ENCODE results near the gene RGS1.
"Not testable (repeated sequence)": the region's sequence is repeated elsewhere in the genome, so short reads cannot be mapped to it uniquely, and the experiment has no call there.

Gene RGS1
- long read RNA-seq, donor 1: 0 reads
- long read RNA-seq, donor 2: 0 reads
- long read RNA-seq, donor 3, partial matches to known transcripts: 0 of 1 reads
- long read RNA-seq, donor 3, other reads (novel, unspliced or antisense): 0 of 1 reads
- long read RNA-seq, donor 4: 0 reads
- long read RNA-seq, donor 5, partial matches to known transcripts: 0 of 1 reads
- long read RNA-seq, donor 5, other reads (novel, unspliced or antisense): 0 of 1 reads
- long read RNA-seq, donor 6, partial matches to known transcripts: 0 of 1 reads
- long read RNA-seq, donor 6, other reads (novel, unspliced or antisense): 0 of 1 reads
- long read RNA-seq, donor 7: 0 reads
- long read RNA-seq, donor 8: 0 reads

- DNase-seq: no peak
Observed at GRCh38 chr1:192575499-192576189, at the start of gene RGS1. Gene RGS1, plus strand, starts transcription at chr1:192575773. Its CDS starts 20 bp downstream, at chr1:192575793.

GRCh38 chr1:192527111-192527795 lies 48.3 kb upstream of the RGS1 start:
- no peak for DNase-seq

GRCh38 chr1:192527950-192528349 lies 47.6 kb upstream of the RGS1 start:
- DNase-seq: no peak

GRCh38 chr1:192529031-192529755 lies 46.4 kb upstream of the RGS1 start:
- no peak for DNase-seq

- DNase-seq: no peak
Observed at GRCh38 chr1:192529811-192530210, 45.8 kb upstream of the RGS1 start.

- DNase-seq: no peak
Observed at GRCh38 chr1:192530254-192530653, 45.3 kb upstream of the RGS1 start.

GRCh38 chr1:192531037-192531703 lies 44.4 kb upstream of the RGS1 start:
- not testable (repeated sequence) for DNase-seq

- DNase-seq: no peak
Observed at GRCh38 chr1:192534666-192535065, 40.9 kb upstream of the RGS1 start.

GRCh38 chr1:192535916-192536664 lies 39.5 kb upstream of the RGS1 start:
- no peak for DNase-seq

- DNase-seq: no peak
Observed at GRCh38 chr1:192538407-192539296, 36.9 kb upstream of the RGS1 start.

GRCh38 chr1:192539297-192540092 lies 36.1 kb upstream of the RGS1 start:
- peak; percentile 37 for DNase-seq

- no peak for DNase-seq
Observed at GRCh38 chr1:192543445-192543844, 32.1 kb upstream of the RGS1 start.

- DNase-seq: no peak
Observed at GRCh38 chr1:192545896-192546521, 29.6 kb upstream of the RGS1 start.

GRCh38 chr1:192546596-192547190 lies 28.9 kb upstream of the RGS1 start:
- DNase-seq: no peak

GRCh38 chr1:192547501-192547900 lies 28.1 kb upstream of the RGS1 start:
- no peak for DNase-seq

GRCh38 chr1:192549937-192550336 lies 25.6 kb upstream of the RGS1 start:
- no peak for DNase-seq

GRCh38 chr1:192550922-192551534 lies 24.5 kb upstream of the RGS1 start:
- no peak for DNase-seq

GRCh38 chr1:192552760-192553191 lies 22.8 kb upstream of the RGS1 start:
- no peak for DNase-seq

Data from right kidney (tissue), 9 donors.